ENCODE measurements around the gene IL11RA.

DNA sequence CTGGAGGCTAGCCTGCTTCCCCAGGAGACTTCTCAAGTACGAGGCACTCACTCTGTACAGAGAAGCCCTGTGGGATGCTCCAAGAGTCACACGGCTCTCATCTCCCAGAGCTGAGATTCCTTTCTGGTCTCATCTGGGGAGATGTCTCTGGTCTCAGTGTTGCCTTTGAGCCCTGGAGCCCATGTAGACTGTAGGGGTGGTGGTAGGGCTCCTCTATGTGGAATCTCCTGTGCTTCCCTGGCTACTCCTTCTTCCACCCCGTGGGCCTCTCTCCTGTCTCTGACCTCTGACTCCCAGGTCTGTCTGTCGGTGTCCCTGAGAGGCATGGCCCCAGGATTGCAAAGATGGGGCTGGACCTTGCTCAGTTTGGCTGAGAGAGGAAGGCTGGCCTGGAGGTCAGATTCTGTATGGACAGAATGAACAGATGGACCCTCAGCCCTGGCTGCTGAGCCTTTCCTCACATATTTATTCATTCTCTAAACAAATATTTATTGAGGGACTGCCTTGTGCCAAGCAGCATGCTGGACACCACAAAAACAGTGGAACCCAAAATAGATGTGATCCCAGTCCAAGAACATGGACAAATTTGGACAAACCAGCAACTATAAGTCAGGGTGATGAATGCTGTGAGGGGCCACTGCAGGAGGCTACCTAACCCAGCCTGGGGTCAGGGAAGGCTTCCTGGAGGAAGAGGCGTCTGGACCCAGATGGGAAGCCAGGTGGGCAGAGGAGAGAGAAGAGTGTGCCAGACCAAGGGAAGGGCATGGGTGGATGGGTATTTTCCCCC lies 36.5 kb downstream of the IL11RA start:
- TF ChIP-seq, protein P1, sequence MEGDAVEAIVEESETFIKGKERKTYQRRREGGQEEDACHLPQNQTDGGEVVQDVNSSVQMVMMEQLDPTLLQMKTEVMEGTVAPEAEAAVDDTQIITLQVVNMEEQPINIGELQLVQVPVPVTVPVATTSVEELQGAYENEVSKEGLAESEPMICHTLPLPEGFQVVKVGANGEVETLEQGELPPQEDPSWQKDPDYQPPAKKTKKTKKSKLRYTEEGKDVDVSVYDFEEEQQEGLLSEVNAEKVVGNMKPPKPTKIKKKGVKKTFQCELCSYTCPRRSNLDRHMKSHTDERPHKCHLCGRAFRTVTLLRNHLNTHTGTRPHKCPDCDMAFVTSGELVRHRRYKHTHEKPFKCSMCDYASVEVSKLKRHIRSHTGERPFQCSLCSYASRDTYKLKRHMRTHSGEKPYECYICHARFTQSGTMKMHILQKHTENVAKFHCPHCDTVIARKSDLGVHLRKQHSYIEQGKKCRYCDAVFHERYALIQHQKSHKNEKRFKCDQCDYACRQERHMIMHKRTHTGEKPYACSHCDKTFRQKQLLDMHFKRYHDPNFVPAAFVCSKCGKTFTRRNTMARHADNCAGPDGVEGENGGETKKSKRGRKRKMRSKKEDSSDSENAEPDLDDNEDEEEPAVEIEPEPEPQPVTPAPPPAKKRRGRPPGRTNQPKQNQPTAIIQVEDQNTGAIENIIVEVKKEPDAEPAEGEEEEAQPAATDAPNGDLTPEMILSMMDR (IDR thresholded peaks at IDR 0.05; ENCODE audit: insufficient read depth, low read depth, low read length): no peak
- no peak for TF ChIP-seq EZH2 (IDR thresholded peaks at IDR 0.05; ENCODE audit: insufficient read depth, low read length)
